Fibroblast of pulmonary artery (primary cell): Measurements from ENCODE around the gene PCBD2.

Experiments
- DNase-seq: peaks from one replicate; pipeline ENCODE4 v3.0.0-alpha.2; 2010; ENCODE audit warnings: low read depth
- H3K4me3 ChIP-seq: replicated peaks from 2 replicates; pipeline ENCODE4 v1.5.1; 2011; ENCODE audit warnings: low read depth, mild to moderate bottlenecking, control low read depth, low read length, moderate library complexity
- TF ChIP-seq, protein P1 (sequence below): IDR thresholded peaks from 2 replicates; pipeline ENCODE4 v1.5.1; 2011; ENCODE audit warnings: mild to moderate bottlenecking, control low read depth, low read length, inconsistent platforms; ENCODE audit errors: missing control alignments

PCBD2 gene

DNA sequence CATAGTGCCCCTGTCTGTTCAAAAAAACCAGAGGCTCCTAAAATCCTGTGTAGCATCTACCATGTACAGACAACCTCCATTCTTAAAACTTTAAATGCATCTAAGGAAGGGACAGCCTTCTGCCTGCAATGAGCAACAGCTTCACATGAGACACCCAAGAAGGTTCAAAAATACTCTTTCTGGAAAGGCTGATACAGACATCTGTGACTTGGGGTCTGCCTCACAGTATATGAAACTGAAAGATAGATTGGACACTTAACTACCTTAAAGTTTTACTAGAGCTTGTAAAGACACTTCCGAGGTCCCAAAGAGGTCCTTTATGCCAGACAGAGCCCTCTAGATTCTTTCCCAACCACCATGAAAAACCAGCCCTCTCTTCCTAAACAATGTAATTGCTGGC, 34.6 kb downstream of the PCBD2 start:
- TF ChIP-seq, protein P1, sequence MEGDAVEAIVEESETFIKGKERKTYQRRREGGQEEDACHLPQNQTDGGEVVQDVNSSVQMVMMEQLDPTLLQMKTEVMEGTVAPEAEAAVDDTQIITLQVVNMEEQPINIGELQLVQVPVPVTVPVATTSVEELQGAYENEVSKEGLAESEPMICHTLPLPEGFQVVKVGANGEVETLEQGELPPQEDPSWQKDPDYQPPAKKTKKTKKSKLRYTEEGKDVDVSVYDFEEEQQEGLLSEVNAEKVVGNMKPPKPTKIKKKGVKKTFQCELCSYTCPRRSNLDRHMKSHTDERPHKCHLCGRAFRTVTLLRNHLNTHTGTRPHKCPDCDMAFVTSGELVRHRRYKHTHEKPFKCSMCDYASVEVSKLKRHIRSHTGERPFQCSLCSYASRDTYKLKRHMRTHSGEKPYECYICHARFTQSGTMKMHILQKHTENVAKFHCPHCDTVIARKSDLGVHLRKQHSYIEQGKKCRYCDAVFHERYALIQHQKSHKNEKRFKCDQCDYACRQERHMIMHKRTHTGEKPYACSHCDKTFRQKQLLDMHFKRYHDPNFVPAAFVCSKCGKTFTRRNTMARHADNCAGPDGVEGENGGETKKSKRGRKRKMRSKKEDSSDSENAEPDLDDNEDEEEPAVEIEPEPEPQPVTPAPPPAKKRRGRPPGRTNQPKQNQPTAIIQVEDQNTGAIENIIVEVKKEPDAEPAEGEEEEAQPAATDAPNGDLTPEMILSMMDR = no peak
- no peak for DNase-seq

DNA sequence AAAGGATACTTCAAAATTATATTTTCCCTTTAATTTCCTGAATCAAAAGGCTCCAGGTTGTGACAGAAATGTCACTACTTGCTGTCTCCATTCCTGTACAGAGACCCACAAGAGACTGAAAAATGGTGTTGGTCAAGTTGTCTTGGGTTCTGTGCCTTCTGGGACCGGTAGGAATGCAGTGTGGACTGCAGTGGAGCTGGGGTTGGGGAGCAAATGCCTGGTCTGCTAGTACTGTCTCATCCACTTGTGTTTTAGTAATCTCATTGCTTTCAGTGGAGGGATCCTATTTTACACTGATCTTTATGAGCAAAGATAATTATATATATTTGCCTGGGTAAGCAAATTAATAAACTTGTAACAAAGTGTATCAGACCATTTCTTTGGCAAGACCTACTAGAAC, 38.6 kb downstream of the PCBD2 start:
- TF ChIP-seq, protein P1 = no peak
- H3K4me3 ChIP-seq = no peak overlapping the region
- DNase-seq = no peak

More for the DNA sequence above, 34.6 kb downstream of the PCBD2 start:
- H3K4me3 ChIP-seq = no peak overlapping the region

GRCh38 chr5:134944630-134945029, 39.7 kb downstream of the PCBD2 start:
- TF ChIP-seq, protein P1 = no peak
- DNase-seq = no peak
- H3K4me3 ChIP-seq = no peak overlapping the region

- no peak overlapping the region for H3K4me3 ChIP-seq
- TF ChIP-seq, protein P1 = no peak
- no peak for DNase-seq
These were observed 40.1 kb downstream of the PCBD2 start for GRCh38 chr5:134945041-134945440.

GRCh38 chr5:134948911-134949310, 44.0 kb downstream of the PCBD2 start:
- DNase-seq = peak; percentile 63
- H3K4me3 ChIP-seq = no peak overlapping the region
- TF ChIP-seq, protein P1 = no peak

DNA sequence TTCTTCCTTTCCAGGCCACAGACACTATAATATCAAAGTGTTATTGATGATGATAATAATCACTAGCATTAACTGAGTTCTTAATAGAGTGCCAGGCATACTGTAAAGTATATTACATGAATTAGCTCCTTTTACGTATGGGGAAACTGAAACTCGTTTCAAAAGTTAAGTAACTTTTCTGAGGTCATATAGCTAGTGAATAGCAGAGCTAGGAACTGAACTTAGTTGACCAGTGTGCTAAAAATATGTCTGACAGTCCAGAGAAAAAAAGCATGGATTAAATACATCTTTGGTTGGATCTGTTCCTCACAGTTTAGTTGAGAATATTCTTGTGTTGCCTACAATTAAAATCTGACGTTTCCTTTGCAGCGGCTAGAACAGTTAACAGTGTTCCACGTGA, 44.4 kb downstream of the PCBD2 start:
- TF ChIP-seq, protein P1 = no peak
- DNase-seq = no peak
- H3K4me3 ChIP-seq = no peak overlapping the region

DNA sequence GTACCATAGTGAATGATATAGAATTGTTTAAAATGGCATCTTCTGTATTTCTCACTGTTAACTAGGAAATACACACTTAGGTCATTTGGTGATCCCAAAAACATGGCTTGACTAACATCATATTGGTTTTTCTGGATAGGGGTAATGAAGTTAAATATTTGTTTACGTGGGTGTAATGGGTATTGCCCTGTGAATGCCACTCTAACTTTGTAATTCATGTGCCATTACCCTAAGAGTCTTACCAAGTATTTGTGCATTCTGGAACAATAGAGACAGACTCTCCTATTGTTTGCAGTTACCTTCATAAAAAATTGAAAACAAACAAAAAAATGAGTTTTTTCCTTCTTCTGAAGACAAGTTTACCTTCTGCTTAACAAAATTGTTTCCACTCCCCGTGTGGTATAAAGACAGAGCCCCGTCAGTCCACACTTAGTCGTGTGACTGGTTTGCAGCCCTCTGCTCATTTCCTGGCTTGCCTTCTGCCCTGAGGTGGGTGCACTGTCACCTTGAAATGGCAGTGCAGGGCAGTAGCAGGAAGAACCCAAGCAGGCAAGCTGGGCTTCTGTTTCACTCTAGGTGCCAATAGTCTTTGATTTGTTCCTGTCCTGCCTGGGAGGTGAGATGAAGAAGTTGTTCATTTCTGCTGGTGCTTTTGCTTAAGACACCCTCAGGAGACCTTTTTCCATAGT, 53.1 kb downstream of the PCBD2 start:
- DNase-seq = no peak
- no peak overlapping the region for H3K4me3 ChIP-seq
- TF ChIP-seq, protein P1 = no peak
